Hair follicular keratinocyte (primary cell): ENCODE data around the gene OR4D5. TPM values are rescaled to one million over a fixed set of nuclear protein-coding genes. Genes with fewer than 3 reads are reported as not detected.

Experiments
- total RNA-seq: library from RNA; depleted of rRNA; stranded (reverse); fragments of >200 nt; gene quantifications from 2 replicates; pipeline ENCODE4 v1.2.3, GENCODE V29; 2015

Gene OR4D5
- total RNA-seq: not detected in 2 replicates

GRCh38 chr11:123939317-123939716 lies at the start of gene OR4D5:
Gene OR4D5, plus strand, starts transcription at chr11:123939617. Its CDS starts 0 bp downstream, at chr11:123939617.

GRCh38 chr11:123901867-123902266 lies 37.5 kb upstream of the OR4D5 start, which contains the start of gene OR8D4:
Gene OR8D4, plus strand, starts transcription at chr11:123902167. Its CDS starts 4,265 bp downstream, at chr11:123906432.

GRCh38 chr11:123943738-123944137 lies 4.3 kb downstream of the OR4D5 start, which contains the start of gene OR6T1:
Gene OR6T1, minus strand, starts transcription at chr11:123943838. Its CDS starts 0 bp downstream, at chr11:123943838.

GRCh38 chr11:123977731-123978347 lies 38.4 kb downstream of the OR4D5 start, which contains the start of gene OR10S1:
Gene OR10S1, minus strand, starts transcription at chr11:123977781. Its CDS starts 117 bp downstream, at chr11:123977664.

Other genes starting within 250 kb of the OR4D5 start
- gene ZNF202, start 198.0 kb upstream of the OR4D5 start, total RNA-seq: 5.9 and 7.4 TPM in 2 replicates
- not detected in 2 replicates for gene OR6X1, start 185.1 kb upstream of the OR4D5 start, total RNA-seq
- not detected in 2 replicates for gene OR6M1, start 133.3 kb upstream of the OR4D5 start, total RNA-seq
- not detected in 2 replicates for gene TMEM225, start 53.9 kb upstream of the OR4D5 start, total RNA-seq
- not detected in 2 replicates for gene OR8D4, start 37.5 kb upstream of the OR4D5 start, total RNA-seq
- not detected in 2 replicates for gene OR6T1, start 4.2 kb downstream of the OR4D5 start, total RNA-seq
- not detected in 2 replicates for gene OR10S1, start 38.2 kb downstream of the OR4D5 start, total RNA-seq
- not detected in 2 replicates for gene OR10G6, start 55.5 kb downstream of the OR4D5 start, total RNA-seq
- gene OR10G4, start 73.4 kb downstream of the OR4D5 start, total RNA-seq: not detected in 2 replicates
- not detected in 2 replicates for gene OR10G9, start 83.4 kb downstream of the OR4D5 start, total RNA-seq
- not detected in 2 replicates for gene OR10G8, start 87.2 kb downstream of the OR4D5 start, total RNA-seq
- not detected in 2 replicates for gene OR10G7, start 101.7 kb downstream of the OR4D5 start, total RNA-seq
- 16.1 and 25.1 TPM in 2 replicates for gene VWA5A, start 175.8 kb downstream of the OR4D5 start, total RNA-seq
- gene OR10D3, start 243.7 kb downstream of the OR4D5 start, total RNA-seq: not detected in 2 replicates